Fibroblast of mammary gland (primary cell): ENCODE results near the gene NME3.

ENCODE experiments used
- DNase-seq: peaks from one replicate; pipeline ENCODE4 v3.0.0-alpha.2; 2010; ENCODE audit warnings: low read depth
- H3K4me3 ChIP-seq: 2 replicates; pipeline ENCODE4 v1.5.1; 2011; ENCODE audit warnings: low read depth, mild to moderate bottlenecking, low read length, moderate library complexity; ENCODE audit not compliant: control insufficient read depth
- CTCF ChIP-seq: conservative IDR thresholded peaks from 2 replicates; pipeline ENCODE4 v1.5.1; 2011; ENCODE audit warnings: low read depth, low read length, inconsistent platforms; ENCODE audit not compliant: control insufficient read depth, insufficient read depth

NME3 gene

GRCh38 chr16:1775846-1776671, 4.7 kb upstream of the NME3 start:
- H3K4me3 ChIP-seq = no peak overlapping the region
- DNase-seq = no peak
- TF ChIP-seq CTCF = no peak

DNA sequence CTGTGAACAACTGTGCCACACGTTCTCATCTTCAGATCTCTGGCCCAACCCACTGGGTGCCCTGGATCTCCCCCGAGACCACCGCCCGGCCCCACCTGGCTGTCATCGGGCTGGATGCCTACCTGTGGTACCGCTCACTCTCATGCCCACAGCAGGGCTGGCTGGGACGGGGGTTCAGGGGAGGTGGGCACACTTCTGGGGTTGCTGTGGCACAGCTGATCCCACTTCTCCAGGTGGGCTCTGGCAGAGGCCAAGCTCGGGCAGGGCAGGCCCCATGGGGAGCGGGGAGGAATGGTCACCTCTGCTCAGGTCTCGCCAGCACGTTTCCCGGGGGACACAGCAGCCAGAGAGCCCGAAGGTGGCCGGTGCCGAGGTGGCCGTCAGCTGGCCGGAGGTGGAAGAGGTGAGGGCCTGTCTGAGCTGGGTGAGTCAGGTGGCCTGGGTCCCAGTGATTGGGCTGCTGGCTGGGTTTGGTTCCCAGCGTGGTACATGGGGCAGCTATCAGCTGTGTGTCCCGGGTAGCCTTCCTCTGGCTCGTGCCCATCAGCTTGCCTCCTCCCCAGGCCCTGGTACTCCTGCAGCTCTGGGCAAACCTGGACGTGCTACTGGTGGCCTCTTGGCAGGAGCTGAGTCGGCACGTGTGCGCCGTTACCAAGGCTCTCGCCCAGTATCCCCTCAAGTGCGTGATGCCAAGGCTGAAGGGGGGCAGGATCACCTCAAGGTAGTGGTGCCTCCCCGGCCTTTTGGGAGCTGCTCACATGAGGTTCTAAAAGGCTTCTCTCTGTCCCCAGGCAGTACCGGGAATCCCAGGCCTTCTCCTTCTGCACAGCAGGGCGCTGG, 3.9 kb upstream of the NME3 start:
- DNase-seq = no peak
- TF ChIP-seq CTCF = no peak
- no peak overlapping the region for H3K4me3 ChIP-seq

- no peak for DNase-seq
- TF ChIP-seq CTCF = no peak
- peak overlapping the region; percentile 69 for H3K4me3 ChIP-seq
Measured at GRCh38 chr16:1774448-1774780, 3.1 kb upstream of the NME3 start.

- peak overlapping the region; percentile 69 for H3K4me3 ChIP-seq
- no peak for TF ChIP-seq CTCF
- DNase-seq = peak; percentile 42
Measured at GRCh38 chr16:1773703-1774447, 2.5 kb upstream of the NME3 start.

- DNase-seq = peak; percentile 79
- TF ChIP-seq CTCF = peak; percentile 38
- peak within 1 kb of the TSS; percentile 69 for H3K4me3 ChIP-seq
Measured at GRCh38 chr16:1772908-1773702, 1.8 kb upstream of the NME3 start, which contains the start of gene MRPS34. Gene MRPS34, minus strand, starts transcription at chr16:1773134. Its CDS starts 15 bp downstream, at chr16:1773119.
